ENCODE results near the gene CEP70.
"Not testable (repeated sequence)": the region's sequence is repeated elsewhere in the genome, so short reads cannot be mapped to it uniquely, and the experiment has no call there.

The CEP70 gene

DNA sequence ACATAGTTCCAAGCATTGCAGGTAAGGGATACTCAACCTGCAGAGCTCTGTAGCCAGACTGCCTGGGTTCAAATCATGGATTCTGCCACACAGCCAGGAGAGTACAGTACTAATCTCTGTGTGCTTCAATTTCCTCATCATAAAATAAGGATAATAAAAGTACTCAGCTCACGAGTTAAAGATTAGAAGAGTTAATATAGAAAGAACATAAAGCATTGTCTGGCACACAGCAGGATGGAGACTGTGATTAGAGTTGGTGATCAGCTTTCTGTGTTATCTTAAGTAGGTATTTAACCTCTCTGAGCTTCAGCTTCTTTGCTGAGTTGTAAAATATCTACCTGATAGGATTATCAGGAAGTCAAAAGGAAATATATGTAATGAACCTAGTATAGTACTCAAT, 2.7 kb downstream of the CEP70 start:
- DNase-seq: no peak

DNA sequence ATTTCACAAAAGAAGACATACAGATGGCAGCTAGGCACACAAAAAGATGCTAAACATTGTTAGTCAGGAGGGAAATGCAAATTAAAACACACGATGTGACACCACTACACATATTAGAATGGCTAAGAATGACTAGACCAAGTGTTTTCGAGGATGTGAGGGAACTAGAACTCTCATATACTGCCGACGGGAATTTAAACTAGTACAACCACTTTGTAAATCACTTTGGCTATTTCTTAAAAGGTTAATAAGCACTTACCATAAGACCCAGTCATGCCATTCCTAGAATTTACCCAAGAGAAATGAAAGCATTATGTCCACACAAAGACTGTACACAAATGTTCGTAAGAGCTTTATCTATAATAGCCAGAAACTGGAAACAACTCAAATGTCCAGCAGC, 5.6 kb downstream of the CEP70 start:
- no peak for DNase-seq

DNA sequence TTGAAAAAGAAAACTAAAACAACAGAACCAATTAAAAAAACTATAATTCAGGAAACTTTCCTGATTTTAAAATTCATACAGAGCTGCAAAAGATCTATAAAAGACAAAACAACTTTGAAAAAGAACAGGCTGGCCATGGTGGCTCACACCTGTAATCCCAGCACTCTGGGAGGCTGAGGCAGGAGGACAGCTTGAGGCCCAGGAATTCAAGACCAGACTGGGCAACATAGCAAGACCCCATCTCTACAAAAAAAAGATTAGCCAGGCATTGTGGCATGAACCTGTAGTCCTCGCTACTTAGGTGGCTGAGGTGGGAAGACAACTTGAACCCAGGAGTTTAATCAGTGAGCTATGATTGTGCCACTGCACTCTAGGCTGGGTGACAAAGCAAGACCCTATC, 6.7 kb downstream of the CEP70 start:
- no peak for DNase-seq

DNA sequence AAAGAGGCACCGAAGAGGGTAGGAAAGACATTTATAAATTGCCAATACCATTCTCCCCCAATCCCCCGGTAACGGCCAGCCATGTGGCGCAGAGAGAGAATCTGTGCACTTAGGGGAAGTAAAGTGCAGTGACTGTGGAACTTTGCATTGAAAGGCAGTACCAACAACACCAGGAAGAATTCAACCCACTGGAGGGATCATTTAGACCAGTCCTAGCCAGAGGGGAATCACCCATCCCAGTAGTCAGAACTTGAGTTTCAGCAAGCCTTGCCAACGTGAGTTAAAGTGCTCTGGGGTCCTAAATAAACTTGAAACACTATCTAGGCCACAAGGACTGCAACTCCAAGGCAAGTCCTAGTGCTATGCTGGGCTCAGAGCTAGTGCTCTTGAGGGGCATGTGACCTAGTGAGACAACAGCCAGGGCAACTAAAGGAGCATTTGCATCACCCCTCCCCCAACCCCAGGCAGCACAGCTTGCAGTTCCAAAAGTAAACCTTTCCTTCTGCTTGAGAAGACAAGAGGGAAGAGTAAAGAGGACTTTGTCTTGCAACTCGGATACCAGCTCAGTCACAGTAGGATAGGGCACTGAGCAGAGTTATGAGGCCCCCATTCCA, 15.0 kb downstream of the CEP70 start:
- DNase-seq: no peak

DNA sequence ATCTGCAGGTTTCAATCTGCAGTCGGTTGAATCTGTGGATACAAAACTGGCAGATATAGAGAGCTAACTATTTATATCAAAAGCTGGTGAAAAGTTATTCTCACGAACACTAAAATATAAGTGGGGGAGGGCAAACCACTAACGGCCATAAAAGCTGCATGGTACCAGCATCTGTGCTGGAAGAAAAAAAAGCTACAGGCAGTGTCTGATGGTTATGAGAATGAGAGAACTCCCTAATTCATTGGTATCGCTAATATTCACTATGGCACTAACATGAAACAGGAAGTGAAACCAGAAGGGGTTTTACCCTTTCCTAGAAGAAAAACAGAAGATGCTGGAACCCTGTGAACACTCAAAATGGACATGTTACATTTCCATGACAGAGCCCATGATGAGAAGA, 15.9 kb downstream of the CEP70 start:
- DNase-seq: no peak

DNA sequence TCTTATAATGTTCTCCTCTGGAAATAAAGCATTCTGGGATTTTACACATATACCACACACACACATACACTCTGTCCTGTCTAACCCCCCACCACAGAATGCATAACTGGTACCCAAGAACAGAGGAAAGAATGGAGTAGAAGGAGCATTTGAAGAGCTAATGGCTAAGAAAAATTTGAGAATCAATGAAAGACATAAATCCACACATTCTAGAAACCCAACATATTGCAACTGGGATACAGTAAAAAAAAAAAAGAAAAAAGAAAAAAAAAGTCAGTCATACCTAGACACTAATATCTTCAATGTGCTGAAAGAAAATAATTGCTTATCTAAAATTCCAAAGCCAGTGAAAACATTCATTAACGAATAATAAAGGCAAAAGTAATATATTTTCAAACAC, 20.9 kb downstream of the CEP70 start:
- no peak for DNase-seq

DNA sequence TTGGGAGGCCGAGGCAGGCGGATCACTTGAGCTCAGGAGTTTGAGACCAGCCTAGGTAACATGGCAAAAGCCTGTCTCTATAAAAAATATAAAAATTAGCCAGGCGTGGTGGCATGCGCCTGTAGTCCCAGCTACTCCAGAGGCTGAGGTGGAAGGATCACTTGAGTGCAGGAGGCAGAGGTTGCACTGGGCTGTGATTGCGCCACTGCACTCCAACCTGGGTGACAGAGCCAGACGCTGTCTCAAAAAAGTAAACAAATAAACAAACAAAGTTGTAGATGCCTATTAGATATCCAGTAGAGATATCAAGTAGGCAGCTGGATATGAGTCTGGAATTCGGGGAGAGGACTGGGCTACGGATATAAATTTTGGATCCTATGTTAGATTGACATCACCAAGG, 24.4 kb downstream of the CEP70 start:
- DNase-seq: not testable (repeated sequence)

DNA sequence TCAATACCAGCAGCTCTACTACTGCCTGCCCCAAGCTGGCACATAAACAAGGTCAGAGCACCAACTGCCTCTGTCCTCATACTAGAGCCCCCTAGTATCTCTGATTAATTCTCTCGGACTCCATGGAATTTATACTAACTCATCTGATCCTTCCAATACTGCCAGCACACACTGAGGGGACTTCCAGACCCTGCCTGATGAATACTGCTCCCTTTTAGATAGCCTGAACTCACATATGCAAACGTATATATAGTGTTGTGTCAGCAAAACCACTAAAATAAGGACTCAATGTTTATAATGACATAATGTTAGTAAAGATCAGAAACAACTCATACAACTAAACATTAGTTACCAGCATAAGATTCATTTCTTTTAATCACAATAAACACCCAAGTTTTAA, 25.0 kb downstream of the CEP70 start:
- no peak for DNase-seq

DNA sequence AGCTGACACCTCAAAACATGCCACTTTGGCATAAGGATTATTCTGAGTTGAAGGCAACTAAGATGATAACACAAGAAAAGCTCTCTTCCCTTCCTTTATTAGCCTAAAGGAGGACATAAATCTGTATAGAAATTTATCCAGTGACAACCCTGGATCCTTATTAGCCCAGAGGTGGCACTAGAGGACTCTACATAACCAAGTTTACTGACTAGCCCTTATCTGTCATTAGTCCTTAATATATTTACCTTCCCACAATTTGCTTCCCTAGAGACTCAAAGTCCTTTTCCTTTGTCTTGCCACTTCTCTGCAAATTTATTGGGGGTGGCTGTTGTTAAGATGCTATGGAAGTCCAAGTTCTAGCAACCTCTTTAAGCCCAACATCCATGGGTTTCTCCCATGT, 26.7 kb downstream of the CEP70 start:
- DNase-seq: no peak

DNA sequence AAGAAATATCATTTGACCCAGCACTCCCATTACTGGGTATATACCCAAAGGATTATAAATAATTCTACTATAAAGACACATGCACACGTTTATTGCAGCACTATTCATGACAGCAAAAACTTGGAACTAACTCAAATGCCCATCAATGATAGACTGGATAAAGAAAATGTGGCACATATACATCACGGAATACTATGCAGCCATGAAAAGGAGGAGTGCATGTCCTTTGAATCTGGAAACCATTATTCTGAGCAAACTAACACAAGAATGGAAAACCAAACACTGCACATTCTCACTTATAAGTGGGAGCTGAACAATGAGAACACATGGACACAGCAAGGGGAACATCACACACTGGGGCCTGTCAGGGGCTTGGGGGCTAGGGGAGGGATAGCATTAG, 27.8 kb downstream of the CEP70 start:
- not testable (repeated sequence) for DNase-seq

DNA sequence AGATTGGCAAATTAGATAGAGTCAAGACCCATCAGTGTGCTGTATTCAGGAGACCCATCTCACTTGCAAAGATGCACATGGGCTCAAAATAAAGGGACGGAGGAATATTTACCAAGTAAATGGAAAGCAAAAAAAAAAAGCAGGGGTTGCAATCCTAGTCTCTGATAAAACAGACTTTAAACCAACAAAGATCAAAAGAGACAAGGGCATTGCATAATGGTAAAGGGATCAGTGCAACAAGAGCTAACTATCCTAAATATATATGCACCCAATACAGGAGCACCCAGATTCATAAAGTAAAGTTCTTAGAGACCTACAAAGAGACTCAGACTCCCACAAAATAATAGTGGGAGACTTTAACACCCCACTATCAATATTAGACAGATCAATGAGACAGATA, 31.2 kb downstream of the CEP70 start:
- not testable (repeated sequence) for DNase-seq

DNA sequence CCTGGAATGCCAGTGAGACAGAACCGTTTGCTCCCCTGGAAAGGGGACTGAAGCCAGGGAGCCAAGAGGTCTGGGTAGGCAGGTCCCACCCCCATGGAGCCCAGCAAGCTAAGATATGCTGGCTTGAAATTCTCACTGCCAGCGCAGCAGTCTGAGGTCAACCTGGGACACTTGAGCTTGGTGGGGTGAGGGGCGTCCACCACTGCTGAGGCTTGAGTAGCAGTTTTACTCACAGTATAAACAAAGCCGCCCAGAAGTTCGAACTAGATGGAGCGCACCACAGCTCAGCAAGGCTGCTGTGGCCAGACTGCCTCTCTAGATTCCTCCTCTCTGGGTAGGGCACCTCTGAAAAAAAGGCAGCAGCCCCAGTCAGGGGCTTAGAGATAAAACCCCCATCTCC, 33.6 kb downstream of the CEP70 start:
- no peak for DNase-seq

DNA sequence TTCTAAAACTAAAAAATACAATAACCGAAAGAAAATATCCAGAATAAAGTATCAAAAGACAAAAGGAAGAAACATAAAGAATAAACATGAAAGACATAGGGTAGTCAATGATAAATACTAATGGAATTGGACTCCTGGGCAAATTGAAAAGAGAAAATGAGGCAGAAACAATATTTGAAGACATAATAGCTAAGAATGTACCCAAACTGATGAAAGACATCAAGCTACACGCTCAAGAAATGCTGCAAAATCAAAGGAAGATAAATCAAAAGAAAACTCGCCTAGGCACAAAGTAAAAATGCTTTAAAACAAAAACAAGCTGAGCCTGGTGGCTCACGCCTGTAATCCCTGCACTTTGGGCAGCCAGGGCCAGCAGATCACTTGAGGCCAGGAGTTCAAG, 34.9 kb downstream of the CEP70 start:
- no peak for DNase-seq

DNA sequence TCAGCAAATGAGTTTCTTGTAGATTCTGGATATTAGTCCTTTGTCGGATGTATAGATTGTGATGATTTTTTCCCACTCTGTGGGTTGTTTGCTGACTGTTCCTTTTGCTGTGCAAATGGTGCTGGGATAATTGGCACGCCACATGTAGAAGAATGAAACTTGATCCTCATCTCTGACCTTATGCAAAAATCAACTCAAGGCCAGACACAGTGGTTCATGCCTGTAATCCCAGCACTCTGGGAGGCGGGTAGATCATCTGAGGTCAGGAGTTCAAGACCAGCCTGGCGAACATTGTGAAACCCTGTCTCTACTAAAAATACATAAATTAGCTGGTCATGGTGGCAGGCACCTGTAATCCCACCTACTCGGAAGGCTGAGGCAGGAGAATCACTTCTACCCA, 39.3 kb downstream of the CEP70 start:
- not testable (repeated sequence) for DNase-seq

DNA sequence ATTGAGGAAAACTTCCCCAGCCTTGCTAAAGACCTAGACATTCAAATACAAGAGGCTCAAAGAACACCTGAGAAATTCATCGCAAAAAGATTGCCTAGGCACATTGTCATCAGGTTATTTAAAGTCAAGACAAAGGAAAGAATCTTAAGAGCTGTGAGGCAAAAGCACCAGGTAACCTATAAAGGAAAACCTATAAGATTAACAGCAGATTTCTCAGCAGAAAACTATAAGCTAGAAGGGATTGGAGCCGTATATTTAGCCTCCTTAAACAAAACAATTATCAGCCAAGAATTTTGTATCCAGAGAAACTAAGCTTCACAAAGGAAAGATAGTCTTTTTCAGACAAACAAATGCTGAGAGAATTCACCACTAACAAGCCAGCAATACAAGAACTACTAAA, 43.1 kb downstream of the CEP70 start:
- DNase-seq: not testable (repeated sequence)

DNA sequence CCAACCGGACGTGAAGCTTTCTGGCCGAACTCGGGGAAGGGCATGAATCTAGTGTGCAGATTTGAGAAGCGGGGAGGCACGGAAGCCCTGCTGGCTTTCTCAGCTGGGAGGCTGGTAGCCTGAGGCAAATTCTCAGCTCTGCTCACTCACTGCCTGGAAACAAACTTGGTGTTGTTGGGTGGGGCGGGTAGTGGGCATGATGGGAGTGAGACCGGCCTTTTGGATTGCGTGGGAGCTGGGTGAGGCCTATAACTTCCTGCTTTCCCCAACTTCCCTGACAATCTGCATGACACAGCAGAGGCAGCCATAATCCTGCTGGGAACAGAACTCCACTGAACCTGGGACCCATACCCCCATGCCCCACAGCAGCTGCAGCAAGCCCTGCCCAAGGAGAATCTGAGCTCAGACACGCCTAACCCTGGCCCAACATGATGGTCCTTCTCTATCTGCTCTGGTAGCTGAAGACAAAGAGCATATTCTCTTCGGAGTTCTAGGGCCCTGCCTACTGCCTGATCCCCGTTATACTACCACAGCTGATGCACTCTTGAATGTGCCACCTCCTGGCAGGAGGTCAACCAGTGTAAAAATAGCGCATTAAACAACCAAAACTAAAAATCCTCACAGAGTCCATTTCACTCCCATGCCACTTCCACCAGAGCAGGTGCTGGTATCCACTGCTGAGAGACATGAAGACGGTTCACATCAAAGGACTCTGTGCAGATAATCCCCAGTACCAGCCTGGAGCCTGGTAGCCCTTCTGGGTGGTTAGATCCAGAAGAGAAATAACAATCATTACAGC, 44.7 kb downstream of the CEP70 start:
- DNase-seq: no peak

DNA sequence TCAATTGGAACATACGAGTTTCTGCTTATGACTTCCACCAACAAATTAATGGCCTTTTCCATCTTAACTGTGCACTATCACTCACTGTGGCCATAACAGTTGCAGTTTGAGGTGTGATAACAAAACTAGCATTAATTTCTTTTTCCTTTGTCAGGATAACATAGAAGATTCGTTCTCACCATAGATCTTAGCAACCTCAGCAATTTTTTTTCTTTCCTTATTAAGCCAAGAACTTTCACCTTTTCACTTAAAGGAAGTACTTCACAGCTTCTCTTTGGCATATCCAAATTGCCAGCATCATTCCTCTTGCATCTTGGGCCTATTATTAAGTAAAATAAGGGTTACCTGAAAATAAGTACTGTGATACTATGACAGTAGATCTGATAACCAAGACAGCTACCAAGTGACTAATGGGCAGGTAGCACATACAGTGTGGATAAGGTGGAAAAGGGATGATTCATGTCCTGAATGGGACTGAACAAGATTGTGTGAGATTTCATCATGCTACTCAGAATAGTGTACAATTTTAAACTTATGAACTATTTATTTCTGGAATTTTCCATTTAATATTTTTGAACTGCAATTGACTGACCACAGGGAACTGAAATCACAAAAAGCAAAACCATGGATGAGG, 46.6 kb downstream of the CEP70 start:
- no peak for DNase-seq

DNA sequence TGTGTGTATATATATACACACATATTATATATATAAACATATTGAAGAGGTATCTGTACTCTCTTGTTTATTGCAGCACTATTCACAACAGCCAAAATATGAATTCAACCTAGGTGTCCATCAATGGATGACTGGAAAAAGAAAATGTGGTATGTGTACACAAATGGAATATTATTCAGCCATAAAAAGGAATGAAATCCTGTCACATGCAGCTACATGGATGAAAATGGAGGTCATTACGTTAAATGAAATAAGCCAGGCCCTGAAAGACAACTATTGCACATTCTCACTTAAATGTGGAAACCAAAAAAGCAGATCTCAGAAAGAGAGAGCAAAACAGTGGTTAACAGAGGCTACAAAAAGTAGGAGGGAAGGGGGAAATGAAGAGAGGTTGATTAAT, 49.5 kb downstream of the CEP70 start:
- DNase-seq: no peak

DNA sequence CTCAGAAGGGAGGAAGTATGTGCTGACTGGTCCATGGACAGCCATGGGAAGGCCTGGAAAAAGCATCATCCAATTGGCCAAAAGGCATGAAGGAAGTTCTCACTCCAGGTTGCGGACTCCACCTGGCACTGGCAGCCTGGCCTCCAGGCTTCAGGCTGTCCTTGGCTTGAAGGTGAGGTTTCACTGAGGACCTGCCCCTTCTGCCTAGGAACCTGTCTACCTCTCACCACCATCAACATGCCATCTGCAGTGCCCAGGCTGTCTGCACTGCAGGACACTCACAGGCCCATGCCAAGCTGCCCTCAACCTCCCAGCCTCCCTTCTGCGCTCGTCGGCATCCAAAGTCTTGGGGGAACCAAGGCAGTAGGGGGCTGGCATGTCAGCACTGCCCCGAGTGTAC, 51.1 kb downstream of the CEP70 start:
- DNase-seq: no peak

DNA sequence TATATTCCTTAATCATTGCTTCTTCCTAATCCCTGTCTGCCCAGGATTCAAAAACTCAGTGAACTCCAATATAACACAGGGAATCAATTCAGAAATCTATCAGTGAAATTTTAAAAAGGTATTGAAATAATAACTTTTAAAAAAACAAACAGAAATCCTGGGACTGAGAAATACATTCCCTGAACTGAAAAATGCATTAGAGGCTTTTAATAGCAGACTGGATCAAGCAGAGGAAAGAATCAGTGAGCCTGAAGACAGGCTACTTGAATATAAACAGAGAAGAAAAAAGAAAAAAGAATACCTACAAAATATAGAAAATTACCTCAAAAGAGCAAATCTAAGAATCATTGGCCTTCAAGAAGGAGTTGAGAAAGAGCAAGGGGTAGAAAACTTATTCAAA, 54.7 kb downstream of the CEP70 start:
- DNase-seq: no peak

DNA sequence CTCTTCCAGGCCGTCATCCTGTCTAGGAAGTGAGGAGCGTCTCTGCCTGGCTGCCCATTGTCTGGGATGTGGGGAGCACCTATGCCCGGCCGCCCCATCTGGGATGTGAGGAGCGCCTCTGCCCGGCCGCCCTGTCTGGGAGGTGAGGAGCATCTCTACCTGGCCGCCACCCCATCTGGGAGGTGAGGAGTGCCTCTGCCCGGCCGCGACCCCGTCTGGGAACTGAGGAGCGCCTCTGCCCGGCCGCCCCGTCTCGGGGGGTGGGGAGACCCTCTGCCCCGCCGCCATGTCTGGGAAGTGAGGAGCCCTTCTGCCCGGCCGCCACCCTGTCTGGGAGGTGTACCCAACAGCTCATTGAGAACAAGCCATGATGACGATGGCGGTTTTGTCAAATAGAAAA, 72.6 kb downstream of the CEP70 start:
- not testable (repeated sequence) for DNase-seq

DNA sequence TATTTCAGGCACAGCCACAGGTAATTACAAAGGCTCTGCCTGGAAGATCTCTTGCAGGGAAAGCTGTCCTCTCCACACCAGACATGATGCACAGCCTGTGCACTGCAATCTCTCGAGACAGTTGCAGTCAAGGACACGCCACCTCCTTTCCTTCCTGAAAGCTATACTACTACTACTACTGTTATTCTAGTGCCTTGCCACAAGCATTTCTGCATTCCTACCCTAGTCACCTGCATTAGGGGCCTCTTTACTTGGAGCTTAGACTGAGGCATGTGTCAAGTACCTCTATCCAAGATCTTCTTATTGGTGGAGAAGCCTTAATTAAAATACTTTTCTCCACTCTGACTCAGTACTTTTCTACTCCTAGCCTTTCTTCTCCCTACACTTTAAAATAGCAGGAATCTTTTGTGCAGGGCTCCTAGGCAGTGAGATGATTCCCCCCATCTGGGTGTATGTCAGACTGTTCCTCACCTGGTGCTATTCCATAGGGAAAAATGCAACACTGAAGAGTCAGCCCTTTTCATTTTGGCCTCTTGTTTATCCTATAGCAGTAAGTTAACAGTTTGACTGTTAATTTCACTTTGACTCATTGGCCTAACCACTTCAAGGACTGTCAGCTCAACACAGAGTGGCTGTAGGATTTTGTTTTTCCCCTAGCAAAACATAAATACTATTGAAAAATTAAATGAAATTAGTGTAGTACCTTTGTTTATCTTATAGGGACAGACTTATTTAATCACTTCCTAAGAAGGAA, 80.8 kb downstream of the CEP70 start:
- no peak for DNase-seq

DNA sequence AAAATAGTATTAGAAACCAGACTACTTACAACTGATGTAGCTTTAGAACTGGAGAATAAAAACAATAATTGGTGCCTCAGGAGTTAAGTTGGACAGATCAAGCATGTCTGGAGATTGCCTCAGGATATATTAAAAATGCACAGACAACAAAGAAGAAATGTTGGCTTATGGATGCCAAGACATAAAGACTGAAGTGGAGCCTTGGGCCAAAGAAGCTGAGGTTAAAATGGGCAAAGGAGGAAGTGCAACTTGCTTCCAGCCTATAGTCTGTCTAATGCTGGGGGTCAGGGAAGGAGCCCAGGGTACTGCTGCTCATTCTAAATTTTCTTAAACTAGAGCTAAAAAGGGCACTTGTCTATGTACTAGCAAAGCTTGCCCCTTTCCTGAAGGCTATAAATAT, 82.1 kb downstream of the CEP70 start:
- no peak for DNase-seq

DNA sequence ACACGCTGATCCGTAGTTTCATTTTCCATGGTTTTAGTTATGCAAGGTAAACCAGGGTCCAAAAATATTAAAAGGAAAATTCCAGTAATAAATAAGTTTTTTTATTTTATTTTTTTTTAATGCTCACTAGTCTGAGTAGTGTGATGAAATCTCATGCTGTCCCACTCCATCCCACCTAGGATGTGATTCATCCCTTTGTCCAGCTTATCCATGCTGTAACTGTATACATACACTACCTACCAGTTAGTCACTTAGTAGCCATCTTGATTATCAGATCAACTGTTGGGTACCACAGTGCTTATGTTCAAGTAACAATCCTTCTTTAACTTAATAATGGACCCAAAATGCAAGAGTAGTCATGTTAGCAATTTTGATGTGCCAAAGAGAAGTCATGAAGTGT, 84.5 kb downstream of the CEP70 start:
- DNase-seq: no peak
